ENCODE results near the gene STARD9. TPM values are rescaled to one million over a fixed set of nuclear protein-coding genes. Genes with fewer than 3 reads are reported as not detected.

STARD9 gene
- total RNA-seq, 1 experiment from 2014 or later, result 0.86 TPM

- no peak overlapping the region for H3K4me3 Mint-ChIP-seq (ENCODE audit: unreplicated experiment)
- TF ChIP-seq, protein P1, sequence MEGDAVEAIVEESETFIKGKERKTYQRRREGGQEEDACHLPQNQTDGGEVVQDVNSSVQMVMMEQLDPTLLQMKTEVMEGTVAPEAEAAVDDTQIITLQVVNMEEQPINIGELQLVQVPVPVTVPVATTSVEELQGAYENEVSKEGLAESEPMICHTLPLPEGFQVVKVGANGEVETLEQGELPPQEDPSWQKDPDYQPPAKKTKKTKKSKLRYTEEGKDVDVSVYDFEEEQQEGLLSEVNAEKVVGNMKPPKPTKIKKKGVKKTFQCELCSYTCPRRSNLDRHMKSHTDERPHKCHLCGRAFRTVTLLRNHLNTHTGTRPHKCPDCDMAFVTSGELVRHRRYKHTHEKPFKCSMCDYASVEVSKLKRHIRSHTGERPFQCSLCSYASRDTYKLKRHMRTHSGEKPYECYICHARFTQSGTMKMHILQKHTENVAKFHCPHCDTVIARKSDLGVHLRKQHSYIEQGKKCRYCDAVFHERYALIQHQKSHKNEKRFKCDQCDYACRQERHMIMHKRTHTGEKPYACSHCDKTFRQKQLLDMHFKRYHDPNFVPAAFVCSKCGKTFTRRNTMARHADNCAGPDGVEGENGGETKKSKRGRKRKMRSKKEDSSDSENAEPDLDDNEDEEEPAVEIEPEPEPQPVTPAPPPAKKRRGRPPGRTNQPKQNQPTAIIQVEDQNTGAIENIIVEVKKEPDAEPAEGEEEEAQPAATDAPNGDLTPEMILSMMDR (IDR thresholded peaks at IDR 0.05; ENCODE audit: insufficient read depth in 1 of 2, low read depth in 1 of 2, low read length in 1 of 2, severe bottlenecking in 1 of 2, unreplicated experiment in 1 of 2), result no peak
- intact Hi-C loops (cut with micrococcal nuclease; ENCODE audit: unreplicated experiment), result no loop called here
- peaks cover 2% of the 10 kb centered on the region; the same call in 1 of the 2 replicates for H3K36me3 ChIP-seq (ENCODE audit: control insufficient read depth, insufficient read depth, low read length)
- H3K27me3 ChIP-seq (replicated peaks; ENCODE audit: control insufficient read depth, insufficient read depth, low read length), result no peaks in the 10 kb centered on the region
- H3K4me1 ChIP-seq, result no peaks in the 10 kb centered on the region
- peaks cover 52% of the 10 kb centered on the region for H3K36me3 Mint-ChIP-seq (ENCODE audit: insufficient read depth, unreplicated experiment)
- no peak overlapping the region for H3K27ac Mint-ChIP-seq (ENCODE audit: unreplicated experiment)
- ChIA-PET POLR2A (no interaction called here), CTCF (no interaction called here)
- no peaks in the 10 kb centered on the region for H3K9me3 Mint-ChIP-seq (ENCODE audit: unreplicated experiment)
- no TSS peak for BruUV-seq (replicated peaks)
- peaks cover 28% of the 10 kb centered on the region for H3K4me1 Mint-ChIP-seq (ENCODE audit: low read depth, unreplicated experiment)
- no peak for DNase-seq
- no peak overlapping the region for H3K4me3 ChIP-seq (ENCODE audit: low read depth, low read length)
- H3K9me3 ChIP-seq, result no peaks in the 10 kb centered on the region
- no peaks in the 10 kb centered on the region for H3K27me3 Mint-ChIP-seq (ENCODE audit: insufficient read depth, unreplicated experiment)
Measured at GRCh38 chr15:42544853-42545629, 30.4 kb upstream of the STARD9 start.

DNA sequence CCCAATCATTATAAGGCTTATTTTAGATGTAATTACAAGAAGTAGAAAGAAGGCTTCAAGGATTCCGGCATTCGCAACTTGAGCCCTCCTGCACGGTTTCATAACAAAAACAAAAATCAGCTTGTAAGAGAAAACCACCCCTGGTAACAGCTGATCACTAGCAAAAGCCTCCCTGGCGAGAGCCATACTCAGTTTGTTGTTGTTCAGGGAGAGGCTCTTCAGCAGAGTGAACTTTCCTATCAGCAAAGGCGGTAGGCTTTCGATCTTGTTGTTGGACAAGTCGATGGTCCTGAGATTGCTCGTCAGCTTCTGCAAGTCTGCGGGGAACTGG is 27.5 kb upstream of the STARD9 start:
- H3K27me3 ChIP-seq (replicated peaks; ENCODE audit: control insufficient read depth, insufficient read depth, low read length), result no peaks in the 10 kb centered on the region
- TSS peak; percentile 54 for BruUV-seq (replicated peaks)
- ChIA-PET CTCF (interaction anchor here (1.1 kb wide), 1 partner anchor 44 kb away, joined by 4 read pairs; no protein-coding TSS in a partner anchor), POLR2A (interaction anchor here (0.5 to 1.6 kb wide), 6 partner anchors 27 to 279 kb away, joined by 3 to 8 read pairs (median 3); partner anchors contain the start of gene STARD9)
- intact Hi-C loops (cut with micrococcal nuclease; ENCODE audit: unreplicated experiment), result loop anchor here (1.0 to 2.0 kb wide), 2 partner anchors 27 to 53 kb away; partner anchors contain the start of genes SNAP23 and STARD9
- H3K27ac Mint-ChIP-seq (ENCODE audit: unreplicated experiment), result peak overlapping the region; percentile 99
- no peaks in the 10 kb centered on the region for H3K4me1 ChIP-seq
- peaks cover 28% of the 10 kb centered on the region for H3K4me1 Mint-ChIP-seq (ENCODE audit: low read depth, unreplicated experiment)
- H3K4me3 ChIP-seq (ENCODE audit: low read depth, low read length), result peak overlapping the region; percentile 97
- DNase-seq, result no peak
- H3K36me3 ChIP-seq (ENCODE audit: control insufficient read depth, insufficient read depth, low read length), result peaks cover 2% of the 10 kb centered on the region; the same call in 1 of the 2 replicates
- no peaks in the 10 kb centered on the region for H3K9me3 Mint-ChIP-seq (ENCODE audit: unreplicated experiment)
- H3K27me3 Mint-ChIP-seq (ENCODE audit: insufficient read depth, unreplicated experiment), result no peaks in the 10 kb centered on the region
- H3K4me3 Mint-ChIP-seq (ENCODE audit: unreplicated experiment), result peak overlapping the region; percentile 96
- H3K36me3 Mint-ChIP-seq (ENCODE audit: insufficient read depth, unreplicated experiment), result peaks cover 48% of the 10 kb centered on the region
- no peaks in the 10 kb centered on the region for H3K9me3 ChIP-seq
- TF ChIP-seq, protein P1 (IDR thresholded peaks at IDR 0.05; ENCODE audit: insufficient read depth in 1 of 2, low read depth in 1 of 2, low read length in 1 of 2, severe bottlenecking in 1 of 2, unreplicated experiment in 1 of 2), result no peak

DNA sequence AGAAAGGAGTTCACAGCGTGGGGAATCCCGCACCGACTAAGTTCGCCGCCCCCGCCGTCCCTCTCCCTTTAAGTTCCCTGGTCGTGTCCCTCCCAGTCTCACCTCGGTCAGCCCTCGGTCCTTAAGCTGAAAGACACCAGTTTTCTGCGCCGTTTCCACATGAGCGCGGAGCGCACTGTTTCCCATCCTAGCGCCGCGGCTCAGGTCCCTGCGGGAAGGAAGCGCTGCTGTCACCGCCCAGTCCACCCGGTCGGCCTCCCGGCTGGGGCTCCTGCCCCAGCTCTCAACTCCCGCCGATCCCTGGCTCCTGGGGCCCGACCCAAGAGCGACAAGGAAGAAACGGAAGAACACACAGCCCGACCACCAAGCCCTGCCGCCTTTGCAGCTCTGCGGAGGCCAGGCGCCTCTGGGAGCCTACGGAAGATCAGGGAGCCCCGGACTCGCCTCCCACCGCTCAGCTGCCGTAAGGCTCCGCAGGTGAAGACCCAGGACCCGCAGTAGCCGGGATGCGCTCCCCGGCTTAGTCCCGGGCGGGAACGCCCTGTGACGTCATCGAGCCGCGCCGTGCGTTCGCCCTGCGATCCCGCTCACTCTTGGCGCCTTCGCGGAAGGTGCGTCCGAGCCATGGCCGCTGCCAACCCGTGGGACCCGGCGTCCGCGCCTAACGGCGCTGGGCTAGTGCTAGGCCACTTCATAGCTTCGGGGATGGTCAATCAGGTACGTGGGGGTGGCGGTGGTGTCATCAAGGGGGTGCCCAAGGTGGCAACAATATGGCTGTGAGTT is 27.0 kb upstream of the STARD9 start, which contains the start of the genes HAUS2 and LRRC57:
Gene HAUS2, plus strand, starts transcription at position 590 of the 783 bp plus-strand sequence. Its CDS starts 35 bp downstream, at position 625.
Gene LRRC57, minus strand, starts transcription at position 545 of the 783 bp plus-strand sequence. Its CDS starts 359 bp downstream, at position 186.
- ChIA-PET CTCF (interaction anchor here (0.6 to 1.1 kb wide), 2 partner anchors 43 to 828 kb away, joined by 4 read pairs; no protein-coding TSS in a partner anchor), POLR2A (interaction anchor here (0.5 to 1.6 kb wide), 5 partner anchors 27 to 280 kb away, joined by 3 to 8 read pairs (median 3); partner anchors contain the start of gene STARD9)
- Histone ChIP-seq H3K36me3 (ENCODE audit: control insufficient read depth, insufficient read depth, low read length) (peaks cover 2% of the 10 kb centered on the region; the same call in 1 of the 2 replicates), H3K4me1 (no peaks in the 10 kb centered on the region), H3K4me3 (ENCODE audit: low read depth, low read length) (peak within 1 kb of the TSS; percentile 97), H3K27me3 (replicated peaks; ENCODE audit: control insufficient read depth, insufficient read depth, low read length) (no peaks in the 10 kb centered on the region), H3K9me3 (no peaks in the 10 kb centered on the region)
- no peaks in the 10 kb centered on the region for H3K9me3 Mint-ChIP-seq (ENCODE audit: unreplicated experiment)
- H3K4me3 Mint-ChIP-seq (ENCODE audit: unreplicated experiment), result peak within 1 kb of the TSS; percentile 96
- no TSS peak for BruUV-seq (replicated peaks)
- peak within 1 kb of the TSS; percentile 99 for H3K27ac Mint-ChIP-seq (ENCODE audit: unreplicated experiment)
- H3K36me3 Mint-ChIP-seq (ENCODE audit: insufficient read depth, unreplicated experiment), result peaks cover 48% of the 10 kb centered on the region
- intact Hi-C loops (cut with micrococcal nuclease; ENCODE audit: unreplicated experiment), result loop anchor here (1.0 to 2.0 kb wide), 2 partner anchors 27 to 54 kb away; partner anchors contain the start of genes SNAP23 and STARD9
- H3K27me3 Mint-ChIP-seq (ENCODE audit: insufficient read depth, unreplicated experiment), result no peaks in the 10 kb centered on the region
- TF ChIP-seq, protein P1 (IDR thresholded peaks at IDR 0.05; ENCODE audit: insufficient read depth in 1 of 2, low read depth in 1 of 2, low read length in 1 of 2, severe bottlenecking in 1 of 2, unreplicated experiment in 1 of 2), result no peak
- H3K4me1 Mint-ChIP-seq (ENCODE audit: low read depth, unreplicated experiment), result peaks cover 28% of the 10 kb centered on the region
- DNase-seq, result peak; percentile 88 to 93
